PFSK-1 (cell line): ENCODE results near the gene TMTC2.

Experiments used
- FOXP2 ChIP-seq: optimal IDR thresholded peaks from 2 replicates; pipeline ENCODE3; 2011; ENCODE audit warnings: borderline replicate concordance, control low read depth, inconsistent platforms; ENCODE audit not compliant: insufficient read depth; ENCODE audit errors: extremely low read length, extremely low read depth
- POLR2AphosphoS5 ChIP-seq: IDR thresholded peaks from 2 replicates; pipeline ENCODE4 v1.6.1; 2012; ENCODE audit warnings: low read depth, mild to moderate bottlenecking, control low read depth, low read length, moderate library complexity
- SIN3A ChIP-seq: IDR thresholded peaks from 2 replicates; pipeline ENCODE4 v1.6.1; 2012; ENCODE audit warnings: mild to moderate bottlenecking, low read length, moderate library complexity, borderline replicate concordance; ENCODE audit not compliant: insufficient read depth
- TAF1 ChIP-seq: IDR thresholded peaks from 2 replicates; pipeline ENCODE4 v1.6.1; 2012; ENCODE audit warnings: low read length, control low read depth, borderline replicate concordance; ENCODE audit not compliant: insufficient read depth
- TF ChIP-seq, protein P1 (sequence below), 2 experiments: IDR thresholded peaks; 2 replicates each; pipeline versions ENCODE4 v1.6.1 to v1.8.0; 2011 to 2012; ENCODE audit warnings: low read depth in 2 of 2, low read length in 2 of 2, control low read depth in 1 of 2, inconsistent platforms in 1 of 2, mild to moderate bottlenecking in 1 of 2, moderate library complexity in 1 of 2; ENCODE audit not compliant: insufficient read depth in 1 of 2

Gene TMTC2

DNA sequence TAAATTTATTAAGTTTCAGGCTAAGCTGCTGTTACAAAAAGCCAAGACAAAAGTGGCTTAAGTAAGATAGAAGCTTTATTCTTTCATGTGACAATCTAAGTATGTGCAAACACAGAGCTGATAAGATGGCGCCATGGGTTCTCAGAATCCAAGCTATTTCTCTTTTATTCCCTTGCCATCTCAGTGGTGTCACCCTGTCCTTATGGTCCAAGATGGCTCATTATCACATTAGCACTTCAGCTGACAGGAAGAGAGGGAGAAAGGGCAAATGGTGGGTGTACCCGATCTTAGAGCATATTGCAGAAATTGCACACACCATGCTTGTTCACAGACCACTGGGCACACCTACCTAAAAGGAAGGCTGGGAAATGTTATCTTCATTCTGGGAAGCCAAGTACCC lies 211.7 kb downstream of the TMTC2 start:
- TF ChIP-seq FOXP2 (no peak), POLR2AphosphoS5 (no peak), SIN3A (no peak), TAF1 (no peak)
- TF ChIP-seq, protein P1, sequence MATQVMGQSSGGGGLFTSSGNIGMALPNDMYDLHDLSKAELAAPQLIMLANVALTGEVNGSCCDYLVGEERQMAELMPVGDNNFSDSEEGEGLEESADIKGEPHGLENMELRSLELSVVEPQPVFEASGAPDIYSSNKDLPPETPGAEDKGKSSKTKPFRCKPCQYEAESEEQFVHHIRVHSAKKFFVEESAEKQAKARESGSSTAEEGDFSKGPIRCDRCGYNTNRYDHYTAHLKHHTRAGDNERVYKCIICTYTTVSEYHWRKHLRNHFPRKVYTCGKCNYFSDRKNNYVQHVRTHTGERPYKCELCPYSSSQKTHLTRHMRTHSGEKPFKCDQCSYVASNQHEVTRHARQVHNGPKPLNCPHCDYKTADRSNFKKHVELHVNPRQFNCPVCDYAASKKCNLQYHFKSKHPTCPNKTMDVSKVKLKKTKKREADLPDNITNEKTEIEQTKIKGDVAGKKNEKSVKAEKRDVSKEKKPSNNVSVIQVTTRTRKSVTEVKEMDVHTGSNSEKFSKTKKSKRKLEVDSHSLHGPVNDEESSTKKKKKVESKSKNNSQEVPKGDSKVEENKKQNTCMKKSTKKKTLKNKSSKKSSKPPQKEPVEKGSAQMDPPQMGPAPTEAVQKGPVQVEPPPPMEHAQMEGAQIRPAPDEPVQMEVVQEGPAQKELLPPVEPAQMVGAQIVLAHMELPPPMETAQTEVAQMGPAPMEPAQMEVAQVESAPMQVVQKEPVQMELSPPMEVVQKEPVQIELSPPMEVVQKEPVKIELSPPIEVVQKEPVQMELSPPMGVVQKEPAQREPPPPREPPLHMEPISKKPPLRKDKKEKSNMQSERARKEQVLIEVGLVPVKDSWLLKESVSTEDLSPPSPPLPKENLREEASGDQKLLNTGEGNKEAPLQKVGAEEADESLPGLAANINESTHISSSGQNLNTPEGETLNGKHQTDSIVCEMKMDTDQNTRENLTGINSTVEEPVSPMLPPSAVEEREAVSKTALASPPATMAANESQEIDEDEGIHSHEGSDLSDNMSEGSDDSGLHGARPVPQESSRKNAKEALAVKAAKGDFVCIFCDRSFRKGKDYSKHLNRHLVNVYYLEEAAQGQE (IDR thresholded peaks at IDR 0.05; ENCODE audit: insufficient read depth in 1 of 2, low read depth in 2 of 2, low read length in 2 of 2) = no peak

DNA sequence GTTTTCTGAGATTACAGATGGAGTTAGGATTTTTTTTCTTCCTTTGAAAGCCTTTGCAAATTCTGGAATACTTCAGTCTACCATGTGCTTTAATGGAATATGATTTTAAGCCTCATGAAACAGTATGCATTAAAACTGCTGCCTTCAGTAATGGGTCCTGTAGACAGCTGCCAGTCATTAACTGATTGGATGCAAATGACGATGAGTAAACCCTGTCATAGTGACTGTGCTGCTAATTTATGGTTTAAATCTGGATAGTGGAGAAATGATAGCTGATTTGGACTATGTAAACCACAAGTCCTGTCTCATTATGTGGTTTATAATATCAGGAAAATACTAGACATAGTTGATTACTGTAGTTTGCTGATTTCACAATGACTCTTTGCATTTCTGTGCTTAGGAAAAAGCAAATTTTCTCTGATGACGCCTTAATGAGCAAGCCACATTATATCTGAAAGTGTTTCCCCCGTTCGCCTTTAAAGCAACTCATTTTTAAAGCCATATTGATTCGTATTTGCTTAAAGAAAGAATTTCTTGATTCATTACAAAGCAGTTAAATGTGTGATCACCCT lies 217.6 kb downstream of the TMTC2 start:
- TF ChIP-seq POLR2AphosphoS5 (no peak), FOXP2 (no peak), SIN3A (no peak), TAF1 (no peak)
- TF ChIP-seq, protein P1 (IDR thresholded peaks at IDR 0.05; ENCODE audit: insufficient read depth in 1 of 2, low read depth in 2 of 2, low read length in 2 of 2) = no peak

DNA sequence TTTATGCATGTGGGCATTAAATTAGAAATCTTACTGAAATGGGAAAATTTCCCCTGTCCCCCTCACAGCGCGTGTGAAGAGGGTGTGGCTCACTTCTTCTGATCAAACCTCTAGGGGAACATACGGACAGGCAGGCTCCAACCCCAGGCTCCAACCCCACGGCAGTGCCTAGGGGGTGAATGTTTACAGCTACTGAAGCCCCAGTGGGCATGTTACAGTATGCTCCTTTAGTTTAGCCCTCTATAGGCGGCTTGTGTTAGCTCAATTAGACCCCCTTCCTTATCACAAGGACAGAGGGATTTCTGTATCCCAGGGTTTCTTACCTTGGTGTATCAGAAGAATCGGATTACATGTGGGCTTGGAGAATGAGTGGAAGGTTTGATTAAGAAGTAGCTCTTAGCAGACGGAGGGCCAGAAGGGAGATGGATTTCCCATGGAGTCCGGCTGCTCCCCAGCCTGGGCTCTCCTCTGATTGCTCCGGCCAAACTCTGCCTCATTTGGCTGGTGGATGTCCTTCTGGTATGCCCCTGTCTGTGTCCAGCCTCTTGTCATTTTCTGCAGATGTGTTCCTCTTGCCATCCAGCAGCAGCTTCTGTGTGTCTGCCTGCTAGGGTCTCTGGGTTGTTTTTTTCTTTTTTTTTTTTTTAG lies 223.7 kb downstream of the TMTC2 start:
- TF ChIP-seq TAF1 (no peak), POLR2AphosphoS5 (no peak), SIN3A (no peak), FOXP2 (no peak)
- TF ChIP-seq, protein P1 (IDR thresholded peaks at IDR 0.05; ENCODE audit: insufficient read depth in 1 of 2, low read depth in 2 of 2, low read length in 2 of 2) = no peak

DNA sequence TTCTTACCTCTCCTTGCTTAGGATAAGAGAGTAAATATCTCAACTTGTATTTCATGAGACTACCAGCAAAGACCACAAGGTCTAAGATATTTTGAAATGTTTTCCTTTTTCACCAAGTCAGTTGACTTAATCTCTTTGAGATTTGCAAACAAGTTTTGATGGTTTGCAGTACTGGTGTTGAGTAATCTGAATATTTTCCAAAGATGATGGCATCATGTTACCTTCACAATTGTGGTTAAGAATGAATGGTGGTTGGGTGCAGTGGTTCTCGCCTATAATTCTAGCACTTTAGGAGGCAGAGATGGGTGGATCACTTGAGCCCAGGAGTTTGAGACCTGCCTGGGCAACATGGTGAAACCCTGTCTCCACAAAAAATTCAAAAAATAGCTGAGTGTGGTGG lies 225.7 kb downstream of the TMTC2 start:
- TF ChIP-seq, protein P1 (IDR thresholded peaks at IDR 0.05; ENCODE audit: insufficient read depth in 1 of 2, low read depth in 2 of 2, low read length in 2 of 2) = no peak
- TF ChIP-seq TAF1 (no peak), POLR2AphosphoS5 (no peak), SIN3A (no peak), FOXP2 (no peak)
